Measurements from ENCODE around the gene GRAMD2B.
"Not testable (repeated sequence)": the region's sequence is repeated elsewhere in the genome, so short reads cannot be mapped to it uniquely, and the experiment has no call there.

Gene GRAMD2B

DNA sequence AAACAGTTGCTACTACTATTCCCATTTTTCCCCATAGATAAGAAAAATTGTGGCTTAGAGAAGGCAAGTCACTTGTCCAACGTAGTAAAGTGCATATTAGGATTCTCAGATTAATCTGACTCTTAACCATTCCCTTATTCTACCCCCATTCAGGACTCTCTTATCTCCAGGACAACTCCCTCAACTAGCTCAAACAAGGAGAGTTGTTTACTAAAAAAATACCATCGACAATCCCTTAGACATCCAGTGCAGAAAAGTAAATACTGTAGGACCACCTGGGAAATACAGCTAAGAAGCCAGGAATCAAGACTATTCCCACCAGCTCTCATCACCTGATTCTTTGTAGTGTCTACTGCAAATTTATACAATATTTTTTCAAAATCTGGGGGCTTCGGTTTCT lies 9.4 kb upstream of the GRAMD2B start:
- FAIRE-seq, result no peak

GRCh38 chr5:126414874-126415502 lies 8.2 kb upstream of the GRAMD2B start:
- FAIRE-seq, result no peak

DNA sequence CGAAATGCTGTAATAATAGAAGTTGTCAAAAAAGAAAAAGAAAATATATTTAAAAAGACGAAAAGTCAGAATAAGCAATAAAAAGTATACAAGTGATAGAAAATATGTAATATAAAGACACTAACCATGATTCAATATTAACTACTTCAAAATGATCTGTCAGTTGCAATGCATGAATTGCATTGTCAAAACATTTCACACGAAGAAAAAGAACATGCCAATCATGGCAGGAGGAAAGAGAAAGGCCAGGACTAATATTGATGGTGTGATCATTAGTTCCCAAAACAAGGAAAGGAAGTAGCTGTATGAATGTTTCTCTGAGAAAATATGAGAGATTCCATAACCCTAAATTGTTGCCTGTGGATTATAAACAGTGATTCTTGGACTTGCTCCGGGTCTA lies 7.4 kb upstream of the GRAMD2B start:
- FAIRE-seq, result no peak

DNA sequence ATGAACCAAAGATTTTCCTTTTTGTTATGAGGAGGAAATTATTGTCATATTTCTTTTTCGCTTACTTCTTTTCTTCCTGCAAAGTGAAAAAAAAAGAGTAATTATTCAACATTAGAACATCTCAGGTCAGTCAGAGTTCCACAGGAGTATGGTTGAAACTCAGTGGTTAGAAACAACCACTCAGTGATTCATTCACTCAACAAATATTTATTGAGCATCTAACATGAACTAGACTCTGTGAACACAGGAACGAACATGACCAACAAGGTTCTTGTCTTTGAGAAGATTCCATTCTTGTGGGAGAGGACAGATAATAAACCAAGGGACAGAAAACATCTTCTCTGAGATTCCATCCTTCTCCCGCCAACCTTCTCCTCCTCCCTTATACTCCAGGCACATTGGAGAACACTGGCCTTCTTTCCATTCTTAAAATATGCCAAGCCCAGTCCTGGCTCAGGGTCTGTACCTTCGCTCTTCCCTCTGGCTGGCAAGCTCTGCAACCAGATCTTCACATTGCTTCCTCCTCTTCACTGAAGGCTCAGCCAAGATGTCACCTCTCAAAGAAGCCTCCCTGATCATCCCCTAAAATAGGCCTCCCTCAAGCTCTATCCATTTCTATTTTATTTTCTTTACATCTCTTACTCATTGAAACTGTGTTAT lies 6.8 kb upstream of the GRAMD2B start:
- FAIRE-seq, result no peak

GRCh38 chr5:126417178-126417577 lies 6.0 kb upstream of the GRAMD2B start:
- no peak for FAIRE-seq

- no peak for FAIRE-seq
Observed at GRCh38 chr5:126419102-126419501, 4.1 kb upstream of the GRAMD2B start.

DNA sequence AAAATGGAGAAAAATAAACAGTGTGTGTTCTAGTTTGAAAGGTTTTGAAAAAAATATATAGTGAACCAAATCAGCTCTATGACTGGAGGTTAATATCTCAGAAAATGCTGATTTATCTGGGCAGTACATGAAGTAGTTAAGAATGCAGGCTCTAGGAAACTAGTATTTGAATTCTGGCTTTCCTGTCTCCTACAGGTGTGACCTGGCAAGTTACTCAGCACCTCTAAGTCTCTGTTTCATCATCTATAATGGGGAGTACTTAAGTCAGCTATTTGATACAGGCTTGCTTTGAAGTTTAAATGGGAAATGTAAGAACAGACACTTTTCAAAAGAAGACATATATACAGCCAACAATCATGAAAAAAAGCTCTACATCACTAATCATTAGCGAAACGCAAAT lies 5.2 kb downstream of the GRAMD2B start:
- no peak for FAIRE-seq

DNA sequence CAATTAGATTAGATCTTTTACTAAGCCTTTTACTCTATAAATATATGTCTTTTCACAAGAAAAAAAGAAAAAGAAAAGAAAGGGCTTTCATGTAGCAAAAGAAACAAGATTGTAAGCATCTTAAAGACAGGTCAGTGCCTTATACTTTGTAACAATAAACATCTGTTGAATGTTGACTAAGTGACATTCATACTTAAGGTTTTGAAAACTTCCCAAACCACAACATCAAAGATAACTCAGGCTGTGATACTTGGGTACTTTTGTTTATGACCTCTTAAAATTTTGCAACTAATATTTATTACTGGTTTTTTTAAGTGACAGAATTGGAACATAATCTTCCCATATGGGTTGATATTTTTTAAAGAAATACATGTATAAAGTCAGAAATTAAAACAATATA lies 7.4 kb downstream of the GRAMD2B start:
- no peak for FAIRE-seq

DNA sequence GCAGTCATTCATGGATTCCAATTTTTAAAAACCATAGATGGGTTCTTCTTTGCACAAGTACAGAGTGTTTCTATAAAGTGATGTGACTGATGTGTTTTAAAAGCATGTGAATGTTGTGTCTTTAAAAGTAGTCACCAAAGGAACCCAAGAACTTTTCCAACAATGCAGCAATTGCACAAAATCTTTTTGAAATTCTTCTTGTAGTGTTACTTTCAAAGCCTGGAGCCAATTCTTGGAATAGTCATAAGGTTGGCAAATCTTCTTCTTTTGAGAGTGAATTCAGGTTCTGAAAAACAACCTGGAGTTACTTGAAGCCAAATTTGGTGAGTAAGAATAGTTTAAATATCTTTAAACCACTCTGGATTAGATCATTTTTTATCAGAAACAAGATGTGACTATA lies 10.5 kb downstream of the GRAMD2B start:
- no peak for FAIRE-seq

DNA sequence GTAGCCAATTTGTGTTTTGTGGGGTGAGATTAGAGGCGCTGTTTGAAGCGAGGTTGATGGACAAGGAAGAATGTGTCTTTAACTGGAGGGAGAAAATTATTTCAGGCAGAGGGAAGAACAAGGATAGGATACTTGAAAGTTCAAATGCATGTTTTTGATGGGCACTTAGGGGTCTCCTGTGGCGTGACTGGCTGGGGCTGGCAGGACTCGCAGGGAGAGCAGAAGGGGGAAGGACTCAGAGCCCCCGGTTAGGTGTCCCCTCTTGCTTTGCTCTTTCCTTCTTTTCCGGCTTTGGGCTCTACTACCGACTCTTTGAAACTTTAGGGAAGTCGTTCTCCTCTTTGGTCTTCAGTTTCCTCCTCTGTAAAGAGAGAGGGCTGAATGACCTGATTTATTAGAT lies 12.1 kb downstream of the GRAMD2B start:
- no peak for FAIRE-seq

GRCh38 chr5:126435714-126436113 lies 12.5 kb downstream of the GRAMD2B start:
- FAIRE-seq, result no peak

DNA sequence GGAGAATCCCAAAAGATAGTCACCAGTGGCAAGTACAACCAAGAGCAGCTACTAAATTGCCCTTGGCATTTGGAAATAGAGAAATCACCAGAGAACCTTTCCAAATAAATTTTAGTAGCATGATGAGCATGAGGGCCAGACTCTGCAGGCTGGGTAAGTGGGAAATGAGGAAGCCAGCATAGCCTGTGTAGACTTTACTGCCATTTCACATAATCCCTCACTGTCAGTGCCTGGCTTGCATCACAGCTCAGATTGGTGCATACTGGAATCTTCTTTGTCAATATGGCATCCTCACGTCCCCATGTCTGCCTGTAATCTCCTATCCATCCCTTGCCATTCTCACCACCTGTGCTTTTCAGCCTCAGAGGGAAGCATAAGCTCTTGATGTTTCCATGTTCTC lies 14.5 kb downstream of the GRAMD2B start:
- no peak for FAIRE-seq

DNA sequence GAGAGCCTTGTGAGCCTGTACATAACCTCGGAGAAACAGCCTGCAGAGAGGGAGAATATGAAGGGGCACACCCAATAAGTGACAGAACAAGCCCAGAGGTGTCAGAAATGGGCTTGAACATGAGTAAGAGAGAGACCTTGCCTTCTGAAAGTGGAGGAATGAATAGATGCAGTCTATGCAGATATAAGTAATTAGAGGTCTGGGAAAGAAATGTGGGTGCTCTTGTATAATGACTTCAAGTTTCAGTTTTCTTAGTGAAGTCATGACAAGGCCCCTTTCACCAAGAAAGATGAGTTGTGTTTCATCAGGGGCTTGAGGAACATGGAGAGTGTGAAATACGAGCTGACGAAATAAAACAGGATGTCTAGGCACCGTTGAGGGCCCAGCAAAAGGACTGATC lies 15.1 kb downstream of the GRAMD2B start:
- no peak for FAIRE-seq

GRCh38 chr5:126438868-126439267 lies 15.7 kb downstream of the GRAMD2B start:
- FAIRE-seq, result no peak

- FAIRE-seq, result not testable (repeated sequence)
Observed at GRCh38 chr5:126439724-126440123, 16.5 kb downstream of the GRAMD2B start.

DNA sequence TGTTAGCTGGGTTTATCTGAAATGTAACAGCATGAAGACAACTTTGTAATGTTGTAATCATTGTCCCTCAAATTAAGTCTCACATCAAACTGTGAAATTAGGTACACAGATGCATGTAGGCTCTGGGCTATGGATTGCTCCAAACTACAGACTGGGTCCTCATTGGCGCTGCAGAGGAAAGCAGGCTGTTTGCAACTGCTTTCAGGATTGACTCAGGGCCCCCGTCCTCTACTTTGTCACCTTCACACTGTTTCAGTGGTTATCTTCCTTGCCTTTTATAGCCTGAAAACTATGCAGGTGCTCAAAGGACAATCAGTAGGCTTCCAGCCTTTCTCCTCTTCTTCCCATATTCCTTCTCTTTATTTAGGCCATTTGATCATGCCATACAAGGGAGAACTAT lies 18.0 kb downstream of the GRAMD2B start:
- no peak for FAIRE-seq

GRCh38 chr5:126443374-126443851 lies 20.2 kb downstream of the GRAMD2B start:
- FAIRE-seq, result no peak

DNA sequence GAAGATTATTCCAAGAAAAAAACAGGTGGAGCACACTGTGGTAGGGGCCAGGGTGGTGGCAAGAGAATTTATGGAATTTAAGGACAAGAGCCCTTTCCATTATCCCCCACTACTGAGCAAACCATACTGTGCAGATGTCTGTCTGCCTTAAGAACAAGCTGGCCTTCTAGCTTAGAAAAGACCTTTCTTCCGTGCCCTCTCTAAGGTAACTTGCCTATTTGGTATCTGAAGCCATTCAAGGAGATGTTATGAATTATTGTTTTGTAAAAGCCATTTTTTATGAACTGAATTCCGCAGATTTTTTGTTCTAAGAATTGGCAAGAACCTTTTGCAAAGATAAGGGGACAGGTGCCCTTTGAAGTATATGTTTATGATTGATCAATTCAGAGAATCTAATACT lies 20.9 kb downstream of the GRAMD2B start:
- FAIRE-seq, result no peak

- no peak for FAIRE-seq
Observed at GRCh38 chr5:126445502-126446174, 22.4 kb downstream of the GRAMD2B start.

DNA sequence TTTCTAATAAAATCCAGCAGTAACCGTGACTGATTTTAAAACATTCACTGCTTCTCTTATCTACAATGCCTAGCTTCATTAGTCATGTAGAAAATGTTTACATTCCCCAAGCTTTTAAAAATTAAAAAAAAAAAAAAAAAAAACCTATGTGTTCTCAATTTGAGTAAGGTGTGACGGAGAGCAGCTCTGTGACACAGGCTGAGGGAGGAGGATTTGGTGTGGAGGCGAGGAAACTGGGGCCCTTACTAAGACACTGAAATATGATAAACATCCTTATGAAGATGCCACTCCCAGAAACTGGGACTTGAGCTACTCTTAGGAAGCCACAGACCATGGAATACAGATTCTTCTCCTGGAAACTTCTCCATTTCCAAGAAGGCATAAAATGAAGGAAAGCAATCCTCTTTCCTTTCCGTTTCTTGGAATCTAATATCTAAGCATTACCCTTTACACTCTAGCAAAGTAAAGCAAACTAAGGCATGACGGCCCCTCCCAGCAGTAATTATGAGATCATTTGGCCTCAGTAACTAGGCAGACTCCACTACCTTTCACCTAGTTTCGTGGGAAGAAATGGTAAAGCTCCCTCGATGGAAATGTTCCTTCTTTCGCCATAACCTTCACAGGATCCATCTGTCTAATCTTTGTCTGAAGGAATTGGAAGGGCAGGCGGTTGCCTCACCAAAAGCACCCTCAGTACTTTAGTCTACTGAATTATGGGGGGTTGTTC lies 23.5 kb downstream of the GRAMD2B start:
- FAIRE-seq, result no peak

GRCh38 chr5:126448720-126449119 lies 25.5 kb downstream of the GRAMD2B start:
- no peak for FAIRE-seq

- no peak for FAIRE-seq
Observed at GRCh38 chr5:126449751-126450271, 26.6 kb downstream of the GRAMD2B start.

DNA sequence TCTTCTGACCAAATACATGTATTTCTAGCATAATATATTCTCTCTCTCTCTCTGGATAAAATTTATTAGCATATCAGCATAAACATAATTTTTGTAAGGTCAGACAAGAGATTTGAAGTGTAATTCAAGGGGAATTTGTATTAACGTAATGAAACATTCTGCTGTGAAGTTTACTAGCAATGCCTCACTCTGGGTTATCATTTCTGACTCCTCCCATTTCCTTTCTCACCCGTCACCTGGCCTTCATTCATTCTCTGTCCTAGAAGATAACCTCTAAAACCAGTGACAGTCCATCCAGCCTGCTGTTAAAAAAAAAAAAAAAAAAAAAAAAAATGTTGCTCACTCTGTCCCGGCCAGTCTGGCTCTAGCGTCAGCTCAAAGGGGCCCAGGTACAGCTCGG lies 27.1 kb downstream of the GRAMD2B start:
- no peak for FAIRE-seq

Measured in TTC549 (cell line).